ENCODE measurements around the gene ABTB2. TPM values are rescaled to one million over a fixed set of nuclear protein-coding genes. Genes with fewer than 3 reads are reported as not detected.

ABTB2 gene
- total RNA-seq, 4 donors from 2014 or later = 3.4 to 6.2 (median 4.2) TPM

DNA sequence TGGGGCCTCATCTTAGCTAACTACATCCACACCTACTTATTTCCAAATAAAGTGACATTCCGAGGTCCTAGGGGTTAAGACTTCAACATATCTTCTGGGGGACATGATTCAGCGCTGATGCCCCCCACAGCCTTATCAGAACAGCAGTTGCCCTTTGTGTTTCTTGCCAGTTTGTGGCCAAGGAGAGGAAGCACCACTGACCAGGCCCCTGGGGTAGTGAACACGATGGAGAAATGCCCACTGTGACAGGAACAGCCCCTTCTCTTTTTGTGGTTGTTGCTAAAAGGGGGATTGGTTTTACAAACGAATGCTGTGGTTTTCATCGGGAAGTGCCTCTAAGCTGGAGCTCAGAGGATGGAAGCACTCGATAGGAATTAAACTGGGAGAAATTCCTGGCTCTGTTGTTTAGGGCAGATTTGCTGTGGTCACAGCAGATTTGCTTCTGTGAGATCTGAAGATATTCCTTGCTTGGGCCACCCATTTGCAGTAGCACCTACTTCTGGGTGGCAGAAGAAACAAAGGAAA, 88.8 kb downstream of the ABTB2 start:
- DNase-seq (ENCODE audit: low spot score) (no peak), ATAC-seq (ENCODE audit: low FRiP score) (no peak)
- TF ChIP-seq, protein P1, sequence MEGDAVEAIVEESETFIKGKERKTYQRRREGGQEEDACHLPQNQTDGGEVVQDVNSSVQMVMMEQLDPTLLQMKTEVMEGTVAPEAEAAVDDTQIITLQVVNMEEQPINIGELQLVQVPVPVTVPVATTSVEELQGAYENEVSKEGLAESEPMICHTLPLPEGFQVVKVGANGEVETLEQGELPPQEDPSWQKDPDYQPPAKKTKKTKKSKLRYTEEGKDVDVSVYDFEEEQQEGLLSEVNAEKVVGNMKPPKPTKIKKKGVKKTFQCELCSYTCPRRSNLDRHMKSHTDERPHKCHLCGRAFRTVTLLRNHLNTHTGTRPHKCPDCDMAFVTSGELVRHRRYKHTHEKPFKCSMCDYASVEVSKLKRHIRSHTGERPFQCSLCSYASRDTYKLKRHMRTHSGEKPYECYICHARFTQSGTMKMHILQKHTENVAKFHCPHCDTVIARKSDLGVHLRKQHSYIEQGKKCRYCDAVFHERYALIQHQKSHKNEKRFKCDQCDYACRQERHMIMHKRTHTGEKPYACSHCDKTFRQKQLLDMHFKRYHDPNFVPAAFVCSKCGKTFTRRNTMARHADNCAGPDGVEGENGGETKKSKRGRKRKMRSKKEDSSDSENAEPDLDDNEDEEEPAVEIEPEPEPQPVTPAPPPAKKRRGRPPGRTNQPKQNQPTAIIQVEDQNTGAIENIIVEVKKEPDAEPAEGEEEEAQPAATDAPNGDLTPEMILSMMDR (IDR thresholded peaks at IDR 0.05) = no peak

DNA sequence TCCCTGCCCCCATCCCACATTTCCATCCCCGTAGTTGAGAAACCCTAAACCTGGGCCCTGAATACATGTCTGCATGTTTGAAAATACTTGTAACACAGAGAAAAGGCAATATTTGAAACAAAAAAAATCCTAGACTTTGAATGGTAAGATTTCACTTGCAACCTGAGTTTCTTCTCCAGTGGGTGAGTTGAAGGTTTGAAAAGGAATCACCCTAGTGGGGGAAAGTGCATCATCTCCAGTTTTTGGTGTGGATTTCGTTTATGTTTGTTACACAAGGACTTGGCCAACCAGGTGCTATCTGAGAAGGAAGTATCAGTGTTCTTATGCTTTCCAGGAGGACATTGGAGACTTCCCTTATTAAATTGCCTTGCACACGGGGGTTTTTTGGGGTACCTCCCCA, 90.4 kb downstream of the ABTB2 start:
- ATAC-seq (ENCODE audit: low FRiP score) = no peak
- DNase-seq (ENCODE audit: low spot score) = no peak
- TF ChIP-seq, protein P1 (IDR thresholded peaks at IDR 0.05) = no peak

DNA sequence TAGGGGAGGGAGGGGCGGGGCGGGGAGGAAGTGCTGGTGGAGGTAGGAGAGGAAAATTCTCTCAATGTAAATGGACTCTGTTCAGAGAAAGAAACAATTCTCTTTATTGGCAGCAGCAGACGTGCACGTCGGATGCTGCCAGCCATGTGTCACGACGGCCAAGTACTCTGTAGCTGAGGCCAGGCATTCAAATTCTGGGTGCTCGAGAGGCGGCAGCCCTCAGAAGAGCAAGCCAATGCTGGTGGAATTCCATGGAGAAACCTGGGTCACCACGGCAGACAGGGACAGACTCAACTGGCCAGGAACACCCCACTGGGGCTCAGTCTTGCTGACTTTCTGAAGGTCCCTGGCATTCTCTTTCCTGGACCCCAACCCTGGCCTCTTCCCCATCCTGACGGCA, 90.8 kb downstream of the ABTB2 start:
- peak; percentile 25 for ATAC-seq (ENCODE audit: low FRiP score)
- TF ChIP-seq, protein P1 (IDR thresholded peaks at IDR 0.05) = no peak
- no peak for DNase-seq (ENCODE audit: low spot score)

DNA sequence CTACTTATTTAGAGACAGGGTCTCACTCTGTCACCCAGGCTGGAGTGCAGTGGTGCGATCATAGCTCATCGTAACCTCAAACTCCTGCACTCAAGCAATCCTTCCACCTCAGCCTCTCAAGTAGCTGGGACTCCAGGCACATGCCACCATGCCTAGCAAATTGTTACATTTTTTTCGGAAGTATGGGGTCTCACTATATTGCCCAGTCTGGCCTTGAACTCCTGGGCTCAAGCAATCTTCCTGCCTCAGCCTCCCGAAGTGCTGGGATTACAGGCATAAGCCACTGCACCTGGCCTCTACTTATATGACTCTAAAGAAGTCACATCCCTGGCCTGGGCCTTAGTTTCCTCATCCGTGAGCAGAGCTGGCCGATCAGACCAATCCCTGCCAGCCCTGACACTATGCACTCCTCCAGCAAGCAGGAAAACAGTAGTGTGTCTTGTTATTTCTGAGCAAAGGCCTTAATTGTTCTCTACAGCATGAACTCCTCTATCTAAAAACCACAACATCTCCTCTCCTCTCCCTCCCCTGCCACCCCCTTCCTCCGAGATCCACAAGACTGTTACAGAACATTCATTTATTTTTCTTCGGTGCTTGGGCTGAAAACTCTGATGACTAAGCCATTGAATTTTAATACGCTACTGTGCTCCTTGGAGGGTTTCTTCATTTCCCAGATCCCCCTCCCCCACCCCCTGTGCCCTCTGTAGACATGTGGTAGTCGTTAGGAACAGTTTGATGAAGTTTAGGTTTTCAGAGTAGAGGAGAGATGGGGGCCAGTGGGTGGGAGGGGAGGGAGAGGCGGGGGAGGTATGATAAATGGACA, 91.5 kb downstream of the ABTB2 start:
- ATAC-seq (ENCODE audit: low FRiP score) (peak; percentile 67), DNase-seq (ENCODE audit: low spot score) (no peak)
- TF ChIP-seq, protein P1 (IDR thresholded peaks at IDR 0.05) = no peak

DNA sequence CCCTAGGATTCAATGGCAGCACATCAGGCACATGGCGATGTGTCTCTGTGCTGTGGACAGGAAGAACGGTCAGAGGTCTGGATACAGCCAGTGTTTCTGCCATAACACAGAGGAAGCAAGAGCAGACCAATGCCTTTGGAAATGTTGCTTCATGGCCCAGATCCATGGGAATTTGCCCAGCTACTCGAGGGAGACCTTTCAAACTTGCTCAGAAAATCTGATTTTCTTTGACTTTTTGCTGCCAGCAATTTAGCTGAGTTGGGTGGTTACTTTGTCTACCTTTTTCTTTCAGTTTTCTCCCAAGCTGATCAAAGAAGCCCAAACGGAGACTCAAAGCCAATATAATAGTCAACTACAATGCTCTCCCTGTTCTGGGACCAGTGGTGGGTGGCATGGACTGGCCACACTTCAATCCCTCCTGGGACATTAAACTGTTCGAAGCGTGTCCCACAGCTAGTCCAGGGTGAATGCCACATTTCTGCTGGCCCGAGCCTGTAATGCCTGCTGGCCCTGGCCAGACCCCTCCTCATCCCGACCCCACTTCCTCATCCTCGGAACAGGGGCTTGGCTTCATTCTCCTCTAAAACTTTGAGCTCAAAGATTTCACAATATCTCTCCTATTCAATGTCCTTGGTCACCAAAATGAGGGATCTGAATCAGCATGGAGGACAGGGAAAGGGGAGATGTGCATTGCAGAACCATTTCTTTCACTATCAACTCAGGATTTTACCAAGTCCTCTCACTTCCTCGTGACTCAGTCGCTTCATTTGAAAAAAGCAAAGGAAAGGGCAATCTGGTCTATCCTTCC, 93.3 kb downstream of the ABTB2 start:
- TF ChIP-seq, protein P1 (IDR thresholded peaks at IDR 0.05) = no peak
- no peak for DNase-seq (ENCODE audit: low spot score)
- no peak for ATAC-seq (ENCODE audit: low FRiP score)

DNA sequence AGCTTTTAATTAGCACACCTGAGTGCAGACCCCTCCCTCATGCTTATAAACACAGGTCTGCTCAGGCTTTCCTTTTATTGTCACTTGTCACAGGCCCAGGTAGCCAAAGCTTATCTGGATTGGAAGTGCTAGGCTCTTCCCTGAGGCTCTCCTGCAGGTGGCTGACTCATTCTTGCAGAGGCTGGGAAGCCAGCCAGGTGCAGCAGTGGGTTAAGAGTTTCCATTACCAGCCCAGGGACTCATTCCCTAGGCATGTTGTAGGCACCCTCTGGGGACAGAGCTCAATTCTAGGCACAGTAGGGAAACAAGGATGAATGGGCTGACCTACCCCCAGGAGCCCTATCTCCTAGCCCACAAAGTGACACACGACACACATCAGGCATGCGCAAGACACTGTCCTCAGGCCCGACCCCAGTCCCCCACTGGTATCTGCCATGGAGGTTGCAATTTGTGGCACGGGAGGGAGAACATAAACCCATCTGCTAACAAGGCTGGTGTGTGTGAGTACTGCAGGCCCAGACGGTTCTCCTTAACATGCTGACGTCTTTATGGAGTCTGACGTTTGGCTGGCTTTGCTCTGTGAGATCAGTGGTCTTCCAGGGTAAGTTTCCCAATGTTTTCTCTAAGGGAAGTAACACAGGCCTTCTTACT, 94.2 kb downstream of the ABTB2 start:
- no peak for ATAC-seq (ENCODE audit: low FRiP score)
- TF ChIP-seq, protein P1 (IDR thresholded peaks at IDR 0.05) = no peak
- no peak for DNase-seq (ENCODE audit: low spot score)
